HCT116 (cell line): Measurements from ENCODE around the gene LRFN4. TPM values are rescaled to one million over a fixed set of nuclear protein-coding genes. Genes with fewer than 3 reads are reported as not detected.
A peak's percentile ranks its signal among the peaks of the same experiment; 100 is the strongest.

Experiments used
- ATAC-seq: fragments of 200-7000 bp; cut with Tn5 transposase; 2 replicates; pipeline ENCODE4 v1.9.1; 2020; ENCODE audit warnings: mild to moderate bottlenecking, moderate library complexity
- BruUV-seq: library from RNA; stranded (reverse); fragments of 400-500 nt; replicated peaks from 2 replicates; lab custom pipeline; 2021; lab: Mats Ljungman, UMichigan
- CTCF ChIA-PET: fragments of 300-600 bp; sonication (Branson Sonifier 250); formaldehyde crosslinking; loops from one replicate; lab custom pipeline; 2021; ENCODE audit warnings: antibody characterized with exemption; lab: Charles Lee
- POLR2A ChIA-PET: fragments of 300-600, 350-600 bp; sonication (Branson Sonifier 250); formaldehyde crosslinking; loops from one replicate; lab custom pipeline; 2021; ENCODE audit warnings: antibody characterized with exemption; lab: Charles Lee
- RAD21 ChIA-PET, 2 experiments: fragments of 300-600 bp; sonication (Branson Sonifier 250); formaldehyde crosslinking; loops; one replicate each; lab custom pipeline; 2023; ENCODE audit warnings: low total read pairs in 2 of 2; ENCODE audit not compliant: uncharacterized antibody in 2 of 2, unreplicated experiment in 2 of 2, low non-redundant PET in 1 of 2; lab: Charles Lee
- DNase-seq: peaks from one replicate; pipeline ENCODE4 v3.0.0-alpha.2; 2010; ENCODE audit warnings: low read depth, low spot score
- H2AFZ ChIP-seq: fragments of 200-600 bp; shearing (Covaris generic), sonication (generic); 2 replicates; pipeline ENCODE4 v1.6.1; 2017; ENCODE audit warnings: low read depth, mixed run types, mixed read lengths, antibody characterized with exemption, low read length; ENCODE audit not compliant: poor library complexity, severe bottlenecking
- H3K27ac ChIP-seq: 2 replicates; pipeline ENCODE4 v1.5.1; 2012; ENCODE audit warnings: low read depth, low read length
- H3K27me3 ChIP-seq: fragments of 200-600 bp; sonication (generic); 2 replicates; pipeline ENCODE4 v1.6.1; 2016; ENCODE audit warnings: mixed run types, low read length, mixed read lengths; ENCODE audit not compliant: insufficient read depth
- H3K36me3 ChIP-seq, 2 experiments: fragments of 200-500 bp in 1 of 2; fragments of 200-600 bp in 1 of 2; sonication (Bioruptor generic) in 1 of 2; sonication (generic) in 1 of 2; 2 replicates each; pipeline versions ENCODE4 v1.5.1 to v1.6.1; 2014 to 2016; ENCODE audit warnings: low read length in 2 of 2, inconsistent platforms in 1 of 2, mixed read lengths in 1 of 2, mixed run types in 1 of 2; ENCODE audit not compliant: insufficient read depth in 2 of 2, control insufficient read depth in 1 of 2
- H3K4me1 ChIP-seq, 2 experiments: fragments of 200-600 bp in 1 of 2; sonication (generic) in 1 of 2; 2 replicates each; pipeline versions ENCODE4 v1.5.1 to v1.6.1; 2012 to 2017; ENCODE audit warnings: low read length in 2 of 2, inconsistent platforms in 1 of 2, mild to moderate bottlenecking in 1 of 2, mixed read lengths in 1 of 2, mixed run types in 1 of 2, moderate library complexity in 1 of 2; ENCODE audit not compliant: insufficient read depth in 2 of 2, control insufficient read depth in 1 of 2
- H3K4me2 ChIP-seq: fragments of 200-600 bp; sonication (generic); 2 replicates; pipeline ENCODE4 v1.6.1; 2017; ENCODE audit warnings: mixed run types, low read length, mixed read lengths
- H3K4me3 ChIP-seq, 2 experiments: fragments of 200-600 bp in 1 of 2; sonication (generic) in 1 of 2; replicated peaks in 1 of 2; 2 replicates each; pipeline ENCODE4 v1.5.1; 2011 to 2016; ENCODE audit warnings: low read length in 2 of 2, control low read depth in 1 of 2, low read depth in 1 of 2, mild to moderate bottlenecking in 1 of 2, mixed read lengths in 1 of 2, mixed run types in 1 of 2
- H3K79me2 ChIP-seq: fragments of 200-600 bp; sonication (generic); 2 replicates; pipeline ENCODE4 v1.6.1; 2017; ENCODE audit warnings: mild to moderate bottlenecking, mixed run types, low read length, moderate library complexity, mixed read lengths; ENCODE audit not compliant: insufficient read depth
- H3K9ac ChIP-seq: fragments of 200-600 bp; sonication (generic); 2 replicates; pipeline ENCODE4 v1.6.1; 2016; ENCODE audit warnings: low read length, mixed read lengths
- H3K9me2 ChIP-seq: fragments of 200-600 bp; sonication (generic), shearing (Covaris generic); 2 replicates; pipeline ENCODE4 v1.6.1; 2017; ENCODE audit warnings: mixed run types, mild to moderate bottlenecking, moderate library complexity; ENCODE audit not compliant: insufficient read depth
- H3K9me3 ChIP-seq, 2 experiments: fragments of 200-500 bp in 1 of 2; fragments of 200-600 bp in 1 of 2; sonication (Bioruptor generic) in 1 of 2; sonication (generic) in 1 of 2; 2 replicates each; pipeline ENCODE4 v1.6.1; 2014 to 2017; ENCODE audit warnings: low read length in 2 of 2, mixed read lengths in 2 of 2, inconsistent platforms in 1 of 2, low read depth in 1 of 2, mild to moderate bottlenecking in 1 of 2, mixed run types in 1 of 2, moderate library complexity in 1 of 2; ENCODE audit not compliant: control insufficient read depth in 1 of 2, insufficient read depth in 1 of 2
- H4K20me1 ChIP-seq: fragments of 200-600 bp; sonication (generic), shearing (Covaris generic); 2 replicates; pipeline ENCODE4 v1.6.1; 2017; ENCODE audit warnings: mixed run types, mild to moderate bottlenecking, moderate library complexity; ENCODE audit not compliant: insufficient read depth
- CEBPB ChIP-seq: IDR thresholded peaks from 2 replicates; pipeline ENCODE4 v1.6.1; 2012; ENCODE audit warnings: low read depth
- EGR1 ChIP-seq: IDR thresholded peaks from 2 replicates; pipeline ENCODE4 v1.6.1; 2012; ENCODE audit warnings: low read depth
- EZH2phosphoT487 ChIP-seq: fragments of 200-600 bp; IDR thresholded peaks from 2 replicates; pipeline ENCODE4 v1.6.1; 2018; ENCODE audit warnings: antibody characterized with exemption, borderline replicate concordance
- JUND ChIP-seq: IDR thresholded peaks from 2 replicates; pipeline ENCODE4 v1.6.1; 2012
- RAD21 ChIP-seq: IDR thresholded peaks from 2 replicates; pipeline ENCODE4 v1.6.1; 2012; ENCODE audit warnings: low read depth, mild to moderate bottlenecking
- REST ChIP-seq: IDR thresholded peaks from 2 replicates; pipeline ENCODE4 v1.6.1; 2012; ENCODE audit warnings: low read depth
- TCF7L2 ChIP-seq: IDR thresholded peaks from 2 replicates; pipeline ENCODE4 v1.7.0; 2011; ENCODE audit warnings: borderline replicate concordance, inconsistent platforms; ENCODE audit not compliant: insufficient read depth, insufficient read length; ENCODE audit errors: extremely low read depth
- ZBTB33 ChIP-seq: IDR thresholded peaks from 2 replicates; pipeline ENCODE4 v1.6.1; 2011; ENCODE audit warnings: mild to moderate bottlenecking, low read length, moderate library complexity; ENCODE audit not compliant: insufficient replicate concordance; ENCODE audit errors: extremely low read depth
- ZFX ChIP-seq: fragments of 450-650 bp; IDR thresholded peaks from 2 replicates; pipeline ENCODE4 v1.6.1; 2017
- intact Hi-C: fragments of 100-400 bp; cut with micrococcal nuclease; formaldehyde crosslinking; loops from 2 replicates; pipeline ENCODE4 v1.10.0; 2022
- total RNA-seq: library from RNA; stranded (reverse); gene quantifications from one replicate; pipeline ENCODE4 v1.2.1, GENCODE V29; 2021; ENCODE audit not compliant: unreplicated experiment

The LRFN4 gene
- total RNA-seq, 1 experiment from 2014 or later = 55.4 TPM

GRCh38 chr11:66881927-66882452 is 25.1 kb downstream of the LRFN4 start:
- Histone ChIP-seq H3K4me2 (peak overlapping the region; percentile 84), H3K27ac (peak overlapping the region; percentile 76), H3K9me2 (no peaks in the 10 kb centered on the region), H3K4me3 (peak overlapping the region in 1 of 2 experiments; percentile 51; a peak in 1 of 4 replicates), H3K79me2 (no peaks in the 10 kb centered on the region), H3K9ac (peak overlapping the region; percentile 59), H3K9me3 (no peaks in the 10 kb centered on the region), H3K27me3 (no peaks in the 10 kb centered on the region), H3K36me3 (no peaks in the 10 kb centered on the region), H4K20me1 (no peaks in the 10 kb centered on the region), H2AFZ (no peak overlapping the region), H3K4me1 (peaks cover 70% of the 10 kb centered on the region in 2 experiments)
- RAD21 ChIA-PET = interaction anchor here in 1 of 2 experiments (1.5 kb wide), 1 partner anchor 26 kb away, joined by 3 read pairs; no protein-coding TSS in a partner anchor
- TF ChIP-seq EGR1 (no peak), TCF7L2 (no peak), REST (no peak), EZH2phosphoT487 (no peak), ZFX (no peak), CEBPB (no peak), ZBTB33 (no peak), JUND (no peak), RAD21 (no peak)
- ATAC-seq (no peak), DNase-seq (no peak)
- intact Hi-C loops = loop anchor here (5.0 to 10.0 kb wide), 2 partner anchors 73 to 140 kb away; partner anchors contain the start of genes PC and SYT12
- BruUV-seq = no TSS peak
- POLR2A ChIA-PET = interaction anchor here (1.2 to 1.4 kb wide), 3 partner anchors 10 to 402 kb away, joined by 3 to 7 read pairs (median 3); partner anchors contain the start of gene DPP3
- CTCF ChIA-PET = interaction anchor here (1.1 to 3.5 kb wide), 8 partner anchors 10 to 204 kb away, joined by 3 to 17 read pairs (median 4); partner anchors contain the start of gene RBM4B
